Dedifferentiated amniotic fluid mesenchymal stem cell (primary cell): ENCODE measurements around the gene MAN1C1.
A peak's percentile ranks its signal among the peaks of the same experiment; 100 is the strongest.

Experiments used
- DNase-seq: peaks from one replicate; pipeline ENCODE4 v3.0.0-alpha.2; 2016; ENCODE audit errors: extremely low spot score

The MAN1C1 gene

DNA sequence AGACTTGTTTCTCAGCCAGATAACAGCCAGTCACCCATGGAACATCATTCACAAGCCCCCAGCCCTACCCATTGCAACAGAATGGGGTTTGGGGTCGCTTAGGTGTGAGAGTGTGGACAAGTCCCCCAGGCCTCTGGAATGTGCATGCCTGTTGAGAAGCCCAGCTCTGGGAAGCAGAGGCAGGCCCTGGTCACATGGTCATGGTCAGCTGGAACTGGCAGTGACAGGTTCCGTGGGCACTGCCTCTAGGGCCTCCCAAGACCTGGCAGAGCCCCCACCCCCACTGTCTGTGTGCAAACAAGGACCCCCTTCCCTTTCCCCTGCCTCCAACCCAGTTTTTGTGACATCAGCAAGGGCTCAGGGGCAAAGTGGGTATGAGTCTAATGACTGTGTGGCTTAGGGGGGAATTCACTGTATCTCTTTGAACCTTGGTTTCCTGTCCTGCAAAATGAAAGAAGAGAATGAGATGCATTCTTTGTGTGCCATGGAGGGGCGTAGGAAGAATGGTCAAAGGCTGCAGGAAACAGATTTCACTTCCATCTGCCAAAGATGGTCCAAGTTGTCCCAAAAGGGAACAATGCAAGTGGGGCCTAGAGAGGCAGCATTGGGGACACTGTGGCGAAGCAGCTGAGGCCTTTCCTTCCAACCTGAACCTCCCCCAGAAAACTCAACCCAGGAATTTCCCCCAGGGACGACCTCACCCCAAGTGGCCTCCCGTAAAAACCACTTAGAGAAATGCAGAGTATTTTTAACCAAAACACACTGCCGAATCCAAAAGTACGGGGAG is 148.7 kb downstream of the MAN1C1 start:
- no peak for DNase-seq

DNA sequence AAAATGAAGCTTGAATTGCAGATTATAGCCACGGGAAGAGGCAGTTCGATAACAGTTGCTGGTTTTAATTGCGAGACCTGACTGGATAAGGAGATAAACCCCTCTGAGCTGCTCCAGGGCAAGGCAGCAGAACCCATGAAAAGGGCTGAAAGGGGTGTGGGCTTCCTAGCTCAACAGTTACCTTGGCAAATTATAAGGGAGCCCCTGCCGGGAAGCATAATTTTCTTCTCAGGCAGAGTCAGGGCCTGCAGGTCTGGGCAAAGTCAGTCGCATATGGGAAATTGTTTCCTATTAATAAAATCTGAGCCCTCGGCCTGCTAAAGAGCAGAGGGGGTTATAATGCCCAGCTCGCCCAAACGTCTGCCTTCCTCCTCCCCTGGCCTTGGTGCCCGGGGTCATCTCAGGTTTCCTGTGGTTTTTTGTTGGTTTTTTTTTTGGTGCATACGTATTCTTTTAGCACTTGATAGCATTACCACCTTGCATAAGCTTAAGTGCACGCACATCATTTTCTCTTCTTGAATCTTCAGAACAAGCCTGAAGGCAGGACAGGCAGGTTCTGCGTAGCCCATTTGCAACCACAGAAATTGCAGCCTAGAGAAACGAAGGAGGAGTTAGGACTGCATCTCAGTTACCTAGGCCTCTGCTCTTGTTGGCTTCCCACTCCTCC is 149.5 kb downstream of the MAN1C1 start:
- DNase-seq, result no peak

DNA sequence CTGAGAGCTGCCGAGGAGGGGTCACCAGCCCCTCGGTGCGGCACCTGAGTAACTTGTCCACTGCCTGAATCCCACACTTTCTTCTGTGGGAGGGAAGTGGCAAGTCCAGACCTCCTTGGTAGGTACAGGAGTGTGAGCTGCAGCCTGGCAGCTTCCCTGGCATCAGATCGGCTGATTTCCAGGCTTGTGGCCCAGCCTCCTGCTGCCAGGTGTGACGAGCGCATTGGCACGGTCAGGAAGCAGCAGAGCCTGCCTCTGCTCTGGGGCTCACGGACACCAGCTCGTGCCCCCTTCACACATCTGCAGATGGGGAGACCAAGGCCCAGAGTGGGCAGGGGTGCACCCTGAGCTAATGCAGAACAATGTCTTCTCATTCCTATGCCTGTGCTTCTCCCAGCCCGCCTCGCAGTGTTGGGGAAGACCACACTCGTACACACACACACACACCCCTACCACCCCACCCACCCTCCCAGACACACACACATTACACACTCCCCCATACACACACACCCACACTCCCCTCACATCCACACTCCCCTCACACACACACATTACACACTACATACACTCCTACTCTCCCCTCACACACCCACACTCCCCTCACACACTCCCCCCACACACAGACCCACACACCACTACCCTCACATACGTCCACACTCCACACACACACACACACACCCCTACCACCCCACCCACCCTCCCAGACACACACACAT is 150.3 kb downstream of the MAN1C1 start:
- DNase-seq, result no peak

DNA sequence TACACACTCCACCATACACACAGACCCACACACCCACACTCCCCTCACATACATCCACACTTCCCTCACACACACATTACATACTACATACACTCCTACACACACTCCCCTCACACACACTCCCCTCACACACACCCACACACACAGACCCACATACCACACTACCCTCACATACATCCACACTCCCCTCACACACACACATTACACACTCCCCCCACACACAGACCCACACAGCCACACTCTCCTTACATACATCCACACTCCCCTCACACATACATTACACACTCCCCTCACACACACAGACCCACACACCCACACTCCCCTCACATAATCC is 150.8 kb downstream of the MAN1C1 start:
- DNase-seq, result no peak

DNA sequence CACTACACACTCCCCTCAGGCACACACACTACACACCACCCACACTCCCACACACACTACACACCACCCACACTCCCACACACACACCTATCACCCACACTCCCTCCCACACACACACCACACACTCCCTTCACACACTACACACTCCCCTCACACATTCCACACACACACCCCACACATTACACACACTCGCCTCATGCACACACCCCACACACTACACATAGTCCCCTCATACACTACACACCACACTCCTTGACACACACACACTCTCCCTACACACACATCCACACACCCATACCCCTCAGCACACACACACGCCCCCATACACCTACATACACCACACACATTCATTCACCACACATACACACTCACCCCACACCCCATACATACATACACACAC is 152.4 kb downstream of the MAN1C1 start:
- DNase-seq, result no peak

DNA sequence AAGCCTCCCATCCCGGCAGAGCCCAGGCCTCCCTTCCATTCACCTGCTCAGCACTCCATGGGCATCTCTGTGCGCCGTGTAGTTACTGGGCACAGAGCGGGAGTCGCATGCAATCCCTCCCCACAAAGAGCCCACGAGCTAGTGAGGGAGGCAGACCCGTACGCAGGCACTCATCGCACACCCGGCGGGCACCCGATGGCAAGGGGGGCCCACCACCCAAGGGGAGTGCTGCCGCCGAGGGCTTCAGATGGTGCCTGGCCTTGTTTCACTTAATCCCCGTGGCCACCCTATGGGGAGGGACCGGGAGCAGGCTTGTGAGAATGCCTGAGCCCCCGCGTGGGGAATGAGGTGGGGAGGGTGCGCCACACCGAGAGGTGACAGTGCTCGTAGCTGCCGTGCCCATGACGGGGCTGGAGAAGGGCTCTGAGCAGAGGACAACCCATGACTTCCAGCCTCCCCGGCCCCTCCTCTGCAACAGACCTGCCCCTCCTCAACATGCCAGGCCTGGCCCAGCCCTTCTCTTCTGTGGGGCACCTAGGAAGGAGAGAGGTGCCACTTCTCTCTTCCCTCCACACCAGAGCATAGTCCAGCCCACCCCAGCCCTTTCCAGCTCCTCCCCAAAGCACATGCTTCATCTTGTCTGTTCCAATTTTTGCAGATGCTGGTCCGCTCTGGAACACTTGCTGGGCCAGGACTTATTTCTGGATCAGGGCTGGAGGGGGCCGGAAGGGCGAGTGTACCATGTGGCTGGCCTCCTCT is 153.2 kb downstream of the MAN1C1 start:
- no peak for DNase-seq

DNA sequence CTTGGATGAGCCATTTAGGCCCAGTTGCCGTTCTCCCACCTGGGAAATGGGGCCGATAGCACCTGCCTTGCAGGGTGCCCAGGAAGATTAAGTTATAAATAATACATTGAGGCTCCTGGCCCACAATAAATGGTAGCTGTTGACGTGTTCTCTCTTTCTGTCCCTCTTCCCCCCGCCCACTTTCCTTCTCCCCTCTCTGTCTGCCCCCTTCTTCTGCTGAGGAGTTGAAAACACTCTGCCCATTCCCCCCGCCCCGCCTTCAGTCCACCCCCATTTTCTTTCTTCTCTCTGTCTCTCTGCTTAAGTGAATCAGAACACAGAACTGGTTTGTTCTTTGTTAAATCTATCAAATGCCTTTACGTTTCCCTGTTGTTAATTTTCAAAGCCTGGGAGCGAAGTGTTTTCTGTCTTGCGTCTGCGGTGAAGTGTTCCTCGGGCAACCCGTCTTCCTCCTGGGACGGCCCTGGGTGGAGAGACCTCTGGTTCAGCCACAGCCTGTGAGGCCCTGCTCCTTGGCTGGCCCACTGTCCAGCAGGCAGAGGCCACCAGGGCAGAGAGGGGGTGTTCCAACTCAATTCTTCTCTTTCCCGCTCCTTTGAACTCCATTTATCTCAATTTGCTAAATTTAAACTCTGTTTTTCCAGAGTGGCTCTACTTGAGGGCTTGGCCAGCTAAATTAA is 154.1 kb downstream of the MAN1C1 start:
- DNase-seq, result no peak

DNA sequence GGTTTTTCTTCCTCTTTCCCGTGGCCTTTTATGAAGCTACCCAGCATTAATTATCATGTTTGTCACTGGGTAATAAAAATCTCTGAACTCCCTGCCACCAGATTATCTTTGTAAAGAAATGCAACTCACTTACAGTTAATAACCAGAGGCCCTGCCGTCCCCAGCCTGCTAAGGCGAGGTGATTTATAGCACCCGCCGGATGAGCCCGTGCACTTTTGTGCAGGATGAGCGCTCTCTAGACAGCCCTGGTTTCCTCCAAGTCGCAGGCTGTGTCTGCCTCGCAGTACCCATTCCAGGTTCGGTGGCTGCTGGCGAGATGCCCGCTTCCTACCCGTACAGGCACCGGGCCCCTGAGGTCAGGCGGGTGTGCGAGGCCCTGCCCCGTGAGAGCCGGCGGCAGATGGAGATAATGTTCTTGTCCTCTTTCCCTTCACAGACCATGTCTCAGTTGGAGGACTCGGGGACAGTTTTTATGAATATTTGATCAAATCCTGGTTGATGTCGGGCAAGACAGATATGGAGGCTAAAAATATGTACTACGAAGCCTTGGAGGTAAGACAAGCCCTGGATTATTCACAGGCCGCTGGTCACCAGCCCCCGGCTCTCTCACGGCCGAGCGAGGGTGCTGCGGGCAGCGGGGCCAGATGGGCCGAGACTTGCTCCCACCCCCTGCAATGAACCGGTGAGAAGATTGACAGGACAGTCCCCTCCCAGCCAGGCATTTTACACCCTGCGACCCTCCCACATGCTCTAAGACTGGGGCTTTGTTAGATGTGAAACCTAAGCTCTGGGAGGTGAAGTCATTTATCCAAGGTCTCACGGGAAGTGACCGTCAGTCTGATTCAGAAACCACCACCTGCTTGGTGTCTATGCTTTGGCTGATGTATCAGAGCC is 154.9 kb downstream of the MAN1C1 start:
- DNase-seq, result no peak

DNA sequence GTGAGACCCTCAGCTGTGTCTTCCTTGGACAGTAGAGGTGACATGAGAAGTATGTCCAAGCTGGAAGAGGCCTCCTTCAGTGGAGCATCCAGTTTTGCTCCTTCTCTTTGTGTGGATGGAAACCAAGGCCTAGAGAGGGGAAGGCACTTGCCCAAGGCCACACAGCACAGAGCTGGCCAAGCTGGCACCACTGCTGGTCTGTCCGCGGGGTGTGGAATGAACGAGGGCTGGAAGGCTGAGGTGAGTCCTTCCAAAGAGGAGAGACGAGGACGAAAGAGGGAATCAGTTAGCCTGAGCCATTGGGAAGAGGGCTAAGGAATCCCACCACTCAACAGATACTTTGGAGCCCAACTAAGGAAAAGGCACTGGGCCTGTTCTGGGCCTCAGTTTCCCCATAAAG is 155.6 kb downstream of the MAN1C1 start:
- no peak for DNase-seq

DNA sequence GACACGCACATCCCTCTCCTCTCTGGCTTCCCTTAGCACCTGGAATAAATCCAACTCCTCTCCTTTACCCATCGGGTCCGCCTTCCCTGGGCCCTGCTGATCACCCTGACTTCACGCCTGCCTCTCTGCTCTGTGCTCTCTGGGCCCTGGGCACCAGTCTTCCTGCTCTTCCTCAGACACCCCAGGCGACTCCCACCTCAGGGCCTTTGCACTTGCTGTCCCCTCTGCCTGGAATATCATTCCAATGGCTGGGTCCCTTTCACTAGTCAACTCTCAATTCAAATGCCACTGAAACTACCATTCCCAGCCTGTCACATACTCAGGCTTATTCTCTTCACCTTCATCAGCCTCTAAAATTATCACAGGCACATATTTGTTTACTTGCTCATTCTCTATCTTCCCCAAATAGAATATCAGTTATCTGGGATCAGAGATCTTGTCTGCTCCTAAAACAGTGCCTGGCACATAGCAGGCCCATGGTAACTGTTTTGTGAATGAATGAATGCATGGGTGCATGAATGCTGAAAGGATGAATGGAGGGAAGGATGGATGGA is 156.2 kb downstream of the MAN1C1 start:
- no peak for DNase-seq

DNA sequence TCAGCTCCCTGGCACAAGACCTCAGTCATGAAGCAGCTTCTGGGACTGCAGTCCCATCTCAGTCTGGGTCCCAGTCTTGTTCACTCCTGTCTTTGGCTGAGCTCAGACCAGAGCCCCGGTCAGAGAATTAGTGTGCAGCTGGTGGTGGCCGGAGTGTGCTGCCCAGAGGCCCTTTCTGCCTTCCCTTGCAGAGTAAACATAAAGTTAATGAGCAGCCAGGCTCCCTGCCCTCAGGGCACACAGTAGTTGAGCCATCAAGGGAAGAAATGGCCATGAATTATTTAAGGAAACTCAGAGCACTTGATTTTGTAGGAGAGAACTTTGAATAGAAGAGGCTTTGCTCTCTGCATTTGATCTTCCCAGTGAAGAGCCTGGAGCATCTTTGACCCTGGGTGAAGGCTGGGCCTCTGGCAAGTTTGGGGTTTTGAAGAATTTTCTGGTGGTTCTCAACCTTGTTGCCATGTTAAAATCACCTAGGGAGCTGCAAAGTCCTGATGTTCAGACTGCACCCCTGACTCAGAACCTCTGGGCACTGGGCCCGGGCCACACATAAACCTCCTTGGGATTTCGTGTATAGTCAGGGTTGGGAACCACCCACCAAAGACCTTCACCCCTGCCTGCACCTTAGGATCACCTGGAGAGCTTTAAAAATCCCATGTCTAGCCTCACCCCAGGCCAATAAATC is 157.0 kb downstream of the MAN1C1 start:
- DNase-seq, result peak; percentile 34

DNA sequence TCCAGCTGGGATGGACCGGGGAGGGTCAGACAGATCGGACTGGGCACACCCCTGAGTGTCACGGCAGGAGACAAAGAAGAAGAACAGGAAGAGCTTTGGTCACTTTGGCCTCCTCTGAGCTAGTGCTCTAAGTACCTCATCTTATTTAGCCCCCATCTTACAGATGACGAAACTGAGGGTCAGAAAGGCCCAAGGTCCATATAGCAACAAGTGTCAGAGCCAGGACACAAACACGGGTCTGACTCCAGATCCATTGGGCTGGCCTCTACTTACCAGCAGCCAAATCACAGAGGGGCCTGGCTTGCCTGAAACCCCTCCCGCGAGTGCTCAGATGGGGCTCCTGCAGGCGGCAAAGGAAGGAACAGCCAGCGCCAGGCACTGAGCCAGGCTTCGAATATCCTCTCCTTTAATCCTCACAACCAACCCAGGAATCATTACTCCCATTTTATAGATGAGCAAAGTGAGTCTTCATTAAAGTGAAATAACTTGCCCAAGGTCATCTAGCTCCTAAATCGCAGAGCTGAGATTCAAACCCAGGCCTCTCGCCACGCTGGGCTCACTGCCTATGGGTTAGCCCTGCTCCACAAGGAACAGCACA is 157.7 kb downstream of the MAN1C1 start:
- DNase-seq, result no peak

DNA sequence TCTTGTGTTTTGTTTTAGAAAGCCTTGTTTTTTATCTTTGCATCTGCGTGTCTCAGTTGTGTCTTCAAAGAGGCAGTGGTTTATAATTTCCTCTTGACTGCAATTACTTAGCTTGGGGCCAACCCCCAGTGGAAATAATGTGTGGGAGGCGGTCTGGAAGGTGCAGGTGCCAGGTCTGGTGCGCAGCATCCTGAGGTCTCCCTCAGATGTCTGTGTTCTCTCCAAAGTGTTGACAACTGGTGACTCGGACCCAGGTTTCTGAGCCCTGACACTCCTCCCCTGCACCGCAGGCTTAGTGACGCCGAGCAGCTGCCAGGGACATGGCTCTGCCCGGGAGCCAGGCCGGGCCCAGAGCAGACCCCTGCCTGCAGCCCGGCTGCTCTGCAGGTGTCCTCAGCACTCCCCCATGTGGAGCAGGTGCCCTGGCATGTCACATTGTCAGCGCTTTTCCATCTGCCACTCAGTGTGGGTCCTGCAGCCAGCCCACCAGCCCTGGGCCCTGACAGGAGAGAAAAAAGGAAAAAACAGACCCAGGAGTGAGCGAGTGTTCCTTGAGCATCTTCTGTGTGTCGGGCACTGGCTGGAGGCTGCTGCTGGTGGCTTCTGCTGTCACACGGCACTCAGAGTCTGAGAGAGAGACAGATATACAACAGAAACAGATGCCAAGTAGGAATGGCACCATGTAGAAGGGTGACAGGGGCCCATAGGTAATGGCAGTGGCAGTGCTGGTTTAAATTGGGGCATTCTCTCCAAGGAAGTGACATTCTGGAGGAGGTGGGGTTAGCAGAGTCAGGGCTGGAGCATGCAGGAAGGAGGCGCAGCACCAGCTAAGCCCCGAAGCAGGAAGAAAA is 158.6 kb downstream of the MAN1C1 start:
- no peak for DNase-seq

DNA sequence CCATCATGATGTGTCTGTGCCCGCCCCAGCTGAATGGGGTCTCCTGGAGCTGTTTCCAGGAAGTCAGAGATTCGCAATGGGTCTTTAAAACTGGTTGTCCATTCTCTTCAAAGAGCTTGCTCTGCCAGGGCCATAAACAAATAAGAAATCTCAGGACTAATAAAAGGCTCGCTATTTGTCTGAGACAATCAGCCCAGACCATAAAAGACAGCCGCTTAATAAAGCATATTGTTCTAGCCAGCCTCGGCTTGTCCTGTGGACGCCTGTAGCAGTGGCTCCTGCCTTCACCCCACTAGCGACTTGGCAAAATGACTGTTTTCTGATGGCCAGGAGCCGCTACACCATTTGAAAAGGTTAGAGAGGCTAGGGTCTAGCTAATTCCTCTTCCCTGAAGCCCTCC is 162.8 kb downstream of the MAN1C1 start:
- DNase-seq, result no peak

DNA sequence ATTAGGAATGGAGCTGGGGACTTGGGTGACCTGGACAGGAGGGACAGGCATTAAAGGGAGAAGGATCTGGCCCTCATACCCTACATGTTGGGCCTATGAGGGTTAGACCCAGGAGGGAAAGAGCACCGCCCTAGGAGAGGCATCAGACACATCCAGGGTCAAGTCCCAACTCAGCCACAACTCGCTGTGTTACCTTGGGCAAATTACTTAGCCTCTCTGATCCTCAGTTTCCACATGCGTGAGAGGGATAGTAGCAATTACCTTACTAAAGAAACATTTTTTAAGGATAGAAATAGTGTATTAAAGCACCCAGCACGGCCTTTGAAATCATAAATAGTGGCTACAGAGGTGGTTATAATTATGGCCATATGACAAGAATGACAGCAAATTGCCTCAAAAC is 163.3 kb downstream of the MAN1C1 start:
- no peak for DNase-seq

DNA sequence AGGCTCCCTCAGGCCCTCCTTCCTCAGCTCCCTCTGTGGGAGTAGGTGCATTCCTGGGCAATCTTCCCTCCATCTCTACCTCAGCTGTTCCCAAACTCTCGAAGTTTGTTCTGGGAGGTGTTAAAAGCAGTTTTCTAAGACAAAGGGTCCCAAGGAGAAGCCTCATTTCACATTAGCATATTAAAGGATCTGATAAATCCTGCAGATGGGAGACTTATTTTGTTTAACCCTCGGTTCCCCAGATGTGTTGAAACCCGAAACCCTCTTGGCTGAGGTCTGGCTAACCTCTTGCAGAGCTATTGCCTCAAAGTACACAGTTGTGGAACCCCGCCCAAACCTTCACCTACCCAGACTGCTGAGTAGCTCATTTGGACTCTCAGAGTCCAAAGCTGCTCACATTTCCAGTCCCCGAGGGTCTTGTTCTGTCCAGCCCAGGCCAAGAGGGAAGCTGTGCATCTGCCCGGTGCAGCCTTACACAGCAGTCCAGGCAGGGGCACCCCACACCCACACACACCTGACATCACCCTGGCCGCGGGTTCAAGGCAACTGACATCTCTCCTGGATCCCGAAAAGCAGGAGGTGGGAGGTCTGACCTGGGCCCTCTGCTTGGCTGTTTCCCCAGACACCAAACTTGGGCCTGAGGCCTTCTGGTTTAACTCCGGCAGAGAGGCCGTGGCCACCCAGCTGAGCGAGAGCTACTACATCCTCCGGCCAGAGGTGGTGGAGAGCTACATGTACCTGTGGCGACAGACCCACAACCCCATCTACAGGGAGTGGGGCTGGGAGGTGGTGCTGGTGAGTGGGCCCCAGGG is 163.9 kb downstream of the MAN1C1 start:
- no peak for DNase-seq

DNA sequence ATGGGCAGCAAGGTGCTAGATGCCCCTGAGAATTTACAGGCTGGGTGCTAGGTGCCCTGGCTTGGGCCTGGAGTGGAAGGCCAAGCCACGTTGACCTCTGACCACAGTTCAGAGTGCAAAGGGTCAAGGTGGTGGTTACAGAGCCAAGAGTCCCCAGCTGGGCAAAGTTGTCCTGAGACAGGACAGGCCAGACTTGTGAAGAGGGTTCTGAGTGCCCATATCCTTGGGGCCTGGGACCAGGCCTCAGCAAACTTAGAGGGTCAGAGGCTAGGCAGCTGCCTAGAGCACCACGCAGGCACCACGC is 164.5 kb downstream of the MAN1C1 start:
- DNase-seq, result no peak
